H1 (cell line): Measurements from ENCODE around the gene KRT83. TPM values are rescaled to one million over a fixed set of nuclear protein-coding genes. Genes with fewer than 3 reads are reported as not detected.

Experiments
- CHD7 ChIP-seq: fragments of 300-600 bp; sonication (generic); IDR thresholded peaks from 2 replicates; pipeline ENCODE4 v1.7.1; 2012; ENCODE audit warnings: low read length, moderate library complexity, mild to moderate bottlenecking, inconsistent platforms; ENCODE audit not compliant: insufficient replicate concordance
- KDM1A ChIP-seq: fragments of 200-600, 300-600 bp; sonication (generic); IDR thresholded peaks from 2 replicates; pipeline ENCODE4 v1.7.1; 2016; ENCODE audit warnings: mild to moderate bottlenecking, low read length, borderline replicate concordance
- polyA plus RNA-seq, 7 experiments: library from polyadenylated mRNA; depleted of rRNA in 3 of 7; stranded (reverse) in 5 of 7; unstranded in 2 of 7; fragments of >200 nt in 5 of 7; fragments of 200-250 nt in 2 of 7; gene quantifications; 1 replicate in 5 of 7; 2 replicates in 1 of 7; 4 replicates in 1 of 7; pipeline versions ENCODE4 v1.2.1 to v1.2.3, GENCODE V29; 2011 to 2013; ENCODE audit warnings: missing spikeins in 2 of 7, mixed read lengths in 2 of 7
- total RNA-seq: library from RNA; stranded (reverse); fragmentation: NEBNext Ultra II Directional; extraction: Animal tissue kit (Norgen Biotek cat#: 25700); gene quantifications from 2 replicates; pipeline ENCODE4 v1.2.1, GENCODE V29; 2021

KRT83 gene
- total and polyA plus RNA-seq, 2 of the 8 experiments (the other 6 are each of a cell fraction or from before 2014, with no cell fraction given), result not detected

GRCh38 chr12:52313461-52313860 lies 7.7 kb downstream of the KRT83 start (continued):
- TF ChIP-seq CHD7 (no peak), KDM1A (no peak)
